ENCODE data around the gene LRBA.

DNA sequence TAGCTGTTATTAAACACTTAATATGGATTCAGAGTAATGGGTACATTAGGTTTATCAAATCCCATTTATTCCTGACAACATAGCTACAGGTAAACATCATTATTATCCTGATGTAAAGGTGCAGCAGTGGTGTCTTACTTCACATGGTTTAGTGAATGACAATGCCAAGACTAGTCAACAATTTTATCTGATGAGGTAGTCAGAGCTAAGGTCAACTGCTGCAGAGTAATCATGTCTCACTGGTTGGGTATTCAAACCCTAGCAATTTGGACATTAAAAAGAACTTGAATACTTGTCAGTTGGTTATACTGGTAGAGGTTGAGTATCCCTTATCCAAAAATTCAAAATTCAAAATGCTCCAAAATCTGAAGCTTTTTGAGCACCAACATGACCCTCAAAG, 315.5 kb downstream of the LRBA start:
- TF ChIP-seq CHD1 (IDR thresholded peaks at IDR 0.05; ENCODE audit: low read depth, low read length) (no peak), BHLHE40 (IDR thresholded peaks at IDR 0.05; ENCODE audit: low read depth, low read length) (no peak), POLR2A (IDR thresholded peaks at IDR 0.05; ENCODE audit: low read depth, low read length) (no peak)
- TF ChIP-seq, protein P1, sequence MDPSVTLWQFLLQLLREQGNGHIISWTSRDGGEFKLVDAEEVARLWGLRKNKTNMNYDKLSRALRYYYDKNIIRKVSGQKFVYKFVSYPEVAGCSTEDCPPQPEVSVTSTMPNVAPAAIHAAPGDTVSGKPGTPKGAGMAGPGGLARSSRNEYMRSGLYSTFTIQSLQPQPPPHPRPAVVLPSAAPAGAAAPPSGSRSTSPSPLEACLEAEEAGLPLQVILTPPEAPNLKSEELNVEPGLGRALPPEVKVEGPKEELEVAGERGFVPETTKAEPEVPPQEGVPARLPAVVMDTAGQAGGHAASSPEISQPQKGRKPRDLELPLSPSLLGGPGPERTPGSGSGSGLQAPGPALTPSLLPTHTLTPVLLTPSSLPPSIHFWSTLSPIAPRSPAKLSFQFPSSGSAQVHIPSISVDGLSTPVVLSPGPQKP (IDR thresholded peaks at IDR 0.05; ENCODE audit: borderline replicate concordance, low read depth, low read length), result no peak
